GM19455 (cell line): Measurements from ENCODE around the gene CLGN.

Experiments used
- ATAC-seq: cut with Tn5 transposase; IDR thresholded peaks from one replicate; pipeline ENCODE4 v1.9.1; 2021; ENCODE audit not compliant: unreplicated experiment

Gene CLGN

GRCh38 chr4:140343303-140343702 is 84.1 kb downstream of the CLGN start:
- ATAC-seq, result no peak

- no peak for ATAC-seq
Observed at GRCh38 chr4:140342620-140343019, 84.8 kb downstream of the CLGN start.
